Gastrocnemius medialis (tissue), 4 donors: ENCODE results near the gene CEP170B. TPM values are rescaled to one million over a fixed set of nuclear protein-coding genes. Genes with fewer than 3 reads are reported as not detected.

ENCODE experiments used
- ATAC-seq, 2 donors: fragments of 150-250 bp; one replicate each; pipeline ENCODE4 v1.9.1; 2016
- DNase-seq, 2 donors: peaks; one replicate each; pipeline ENCODE4 v3.0.0-alpha.2; 2019
- H3K27ac ChIP-seq, 4 donors: fragments of 200-600 bp; sonication (generic); 1 replicate in 1 of 4; 2 replicates in 3 of 4; pipeline ENCODE4 v1.5.1; 2016 to 2018; ENCODE audit warnings: mild to moderate bottlenecking in 2 of 4, moderate library complexity in 1 of 4
- H3K27me3 ChIP-seq, 3 donors: fragments of 200-600 bp; sonication (generic) in 2 of 3; 1 replicate in 1 of 3; 2 replicates in 2 of 3; pipeline versions ENCODE4 v1.5.1 to v1.6.0; 2016 to 2019; ENCODE audit warnings: mild to moderate bottlenecking in 1 of 3, moderate library complexity in 1 of 3
- H3K36me3 ChIP-seq, 2 donors: fragments of 200-600 bp; sonication (generic) in 1 of 2; one replicate each; pipeline ENCODE4 v1.5.1; 2017 to 2018
- H3K4me1 ChIP-seq, 2 donors: fragments of 200-600 bp; sonication (generic) in 1 of 2; one replicate each; pipeline ENCODE4 v1.5.1; 2016 to 2017; ENCODE audit warnings: mild to moderate bottlenecking in 2 of 2
- H3K4me3 ChIP-seq, 4 donors: fragments of 200-600 bp; sonication (generic) in 3 of 4; 1 replicate in 1 of 4; 2 replicates in 3 of 4; pipeline ENCODE4 v1.5.1; 2016 to 2019; ENCODE audit warnings: mild to moderate bottlenecking in 2 of 4
- H3K9me3 ChIP-seq, 3 donors: fragments of 200-600 bp; sonication (generic) in 2 of 3; 1 replicate in 1 of 3; 2 replicates in 2 of 3; pipeline ENCODE4 v1.5.1; 2016 to 2019
- CTCF ChIP-seq, 5 experiments: fragments of 450-650 bp in 3 of 5; fragments of 200-600 bp in 2 of 5; sonication (generic) in 2 of 5; IDR thresholded peaks in 4 of 5; conservative IDR thresholded peaks in 1 of 5; 1 replicate in 4 of 5; 2 replicates in 1 of 5; pipeline ENCODE4 v1.5.1; 2016 to 2019; ENCODE audit warnings: antibody characterized with exemption in 5 of 5, mild to moderate bottlenecking in 3 of 5, moderate library complexity in 3 of 5
- POLR2A ChIP-seq, 2 donors: fragments of 450-650 bp; IDR thresholded peaks; one replicate each; pipeline ENCODE4 v1.6.1; 2017; ENCODE audit warnings: antibody characterized with exemption in 2 of 2, mild to moderate bottlenecking in 2 of 2, moderate library complexity in 2 of 2
- in situ Hi-C, 4 donors: fragments of 200-750 bp; cut with MboI; loops; one replicate each; pipeline versions ENCODE4 v1.15.0 to v1.8.0; 2017; ENCODE audit warnings: low sequenced_read_pairs in 4 of 4
- intact Hi-C: fragments of 100-400 bp; cut with DNase I; formaldehyde crosslinking; loops from one replicate; pipeline ENCODE4 v1.15.1; 2023; ENCODE audit warnings: low total_unique reads
- total RNA-seq, 4 donors: library from RNA; depleted of rRNA; stranded (reverse); fragments of >200 nt; gene quantifications; one replicate each; pipeline versions ENCODE4 v1.1.0 to v1.2.3, GENCODE V29; 2016

Gene CEP170B
- total RNA-seq, 4 donors from 2014 or later: 4.5 to 13.0 (median 7.1) TPM

DNA sequence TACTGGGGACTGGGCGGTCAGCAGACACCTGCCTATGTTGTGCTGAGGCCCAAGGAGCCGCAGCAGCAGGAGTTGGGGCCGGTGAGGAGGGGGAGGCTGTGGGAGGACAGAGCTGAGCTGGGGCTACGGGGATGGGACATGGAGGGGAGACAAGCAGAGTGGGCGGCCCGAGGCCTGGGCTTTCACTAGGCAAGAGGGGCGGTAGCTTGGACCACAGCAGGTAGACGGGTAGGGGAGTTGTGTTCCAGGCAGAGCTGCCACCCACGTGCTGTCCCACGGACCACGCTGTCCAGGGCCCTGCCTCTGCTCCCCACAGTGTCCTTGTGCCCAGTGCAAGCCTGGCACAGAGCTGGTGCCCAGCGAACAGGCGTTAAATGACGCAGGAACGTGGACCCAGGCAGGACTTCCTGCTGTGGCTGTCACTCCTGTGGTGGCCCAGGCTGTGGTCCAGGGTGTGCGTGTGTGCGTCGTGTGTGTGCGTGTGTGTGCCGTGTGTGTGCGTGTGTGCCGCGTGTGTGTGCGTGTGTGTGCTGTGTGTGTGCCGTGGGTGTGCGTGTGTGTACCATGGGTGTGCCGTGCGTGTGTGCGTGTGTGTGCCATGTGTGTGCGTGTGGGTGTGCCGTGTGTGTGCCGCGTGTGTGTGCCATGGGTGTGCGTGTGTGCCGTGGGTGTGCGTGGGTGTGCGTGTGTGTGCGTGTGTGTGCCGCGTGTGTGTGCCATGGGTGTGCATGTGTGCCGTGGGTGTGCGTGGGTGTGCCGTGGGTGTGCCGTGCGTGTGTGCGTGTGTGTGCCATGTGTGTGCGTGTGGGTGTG is 6.8 kb downstream of the CEP170B start:
- ATAC-seq (no peak), DNase-seq (no peak)
- Histone ChIP-seq H3K27ac (no peak overlapping the region), H3K4me3 (no peak overlapping the region), H3K36me3 (peaks cover 0 to 3% of the 10 kb centered on the region in 2 donors), H3K4me1 (peaks cover 0 to 8% of the 10 kb centered on the region in 2 donors), H3K9me3 (no peaks in the 10 kb centered on the region), H3K27me3 (no peaks in the 10 kb centered on the region)
- in situ Hi-C loops (no loop called here), intact Hi-C loops (no loop called here)
- TF ChIP-seq POLR2A (IDR thresholded peaks at IDR 0.05): no peak
- no peak for TF ChIP-seq CTCF (IDR thresholded peaks at IDR 0.05 in 4 of 5, conservative IDR thresholded peaks at IDR 0.05 in 1 of 5)

GRCh38 chr14:104872469-104873341 is 7.6 kb downstream of the CEP170B start:
- peaks cover 0 to 7% of the 10 kb centered on the region in 2 donors for H3K4me1 ChIP-seq
- no peaks in the 10 kb centered on the region for H3K9me3 ChIP-seq
- intact Hi-C loops (no loop called here), in situ Hi-C loops (no loop called here)
- no peaks in the 10 kb centered on the region for H3K27me3 ChIP-seq
- no peak overlapping the region for H3K27ac ChIP-seq
- ATAC-seq (peak in 1 of 2 donors; percentile 64), DNase-seq (peak in 1 of 2 donors; percentile 54)
- no peak overlapping the region for H3K4me3 ChIP-seq
- TF ChIP-seq POLR2A (IDR thresholded peaks at IDR 0.05): no peak
- peaks cover 0 to 3% of the 10 kb centered on the region in 2 donors for H3K36me3 ChIP-seq

GRCh38 chr14:104873380-104874055 is 8.4 kb downstream of the CEP170B start:
- H3K27ac ChIP-seq: no peak overlapping the region
- in situ Hi-C loops (no loop called here), intact Hi-C loops (no loop called here)
- no peaks in the 10 kb centered on the region for H3K27me3 ChIP-seq
- H3K4me3 ChIP-seq: no peak overlapping the region
- TF ChIP-seq CTCF (IDR thresholded peaks at IDR 0.05 in 4 of 5, conservative IDR thresholded peaks at IDR 0.05 in 1 of 5) (no peak), POLR2A (IDR thresholded peaks at IDR 0.05) (no peak)
- H3K36me3 ChIP-seq: peaks cover 0 to 3% of the 10 kb centered on the region in 2 donors
- no peak for ATAC-seq
- peaks cover 0 to 7% of the 10 kb centered on the region in 2 donors for H3K4me1 ChIP-seq
- no peaks in the 10 kb centered on the region for H3K9me3 ChIP-seq
- peak in 1 of 2 donors; percentile 9 for DNase-seq

DNA sequence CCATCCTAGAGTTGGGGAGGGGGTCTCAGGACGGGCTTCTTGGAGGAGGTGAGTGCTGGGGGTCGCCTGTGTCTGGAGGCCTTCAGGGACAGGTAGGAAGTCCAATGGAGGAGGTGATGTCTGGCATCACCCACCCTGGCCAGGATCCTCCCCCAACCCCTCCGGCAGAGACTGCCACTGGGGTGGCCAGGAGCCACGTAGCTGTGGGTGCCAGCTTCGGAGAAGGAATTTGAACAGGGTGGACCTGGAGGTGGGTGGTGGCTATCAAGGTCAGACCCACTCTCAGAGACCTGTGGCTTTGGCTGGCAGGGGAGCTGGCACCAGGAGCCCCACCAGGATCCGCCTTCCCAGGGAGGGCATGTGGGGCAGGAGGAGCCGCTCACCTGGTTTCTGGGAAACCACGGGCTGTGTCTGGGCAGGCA is 9.1 kb downstream of the CEP170B start:
- DNase-seq: peak in 1 of 2 donors; percentile 10
- intact Hi-C loops: no loop called here
- Histone ChIP-seq H3K9me3 (no peaks in the 10 kb centered on the region), H3K27ac (no peak overlapping the region), H3K27me3 (no peaks in the 10 kb centered on the region), H3K36me3 (no peaks in the 10 kb centered on the region), H3K4me3 (no peak overlapping the region), H3K4me1 (peaks cover 0 to 7% of the 10 kb centered on the region in 2 donors)
- TF ChIP-seq CTCF (IDR thresholded peaks at IDR 0.05 in 4 of 5, conservative IDR thresholded peaks at IDR 0.05 in 1 of 5) (no peak), POLR2A (IDR thresholded peaks at IDR 0.05) (no peak)
- no peak for ATAC-seq
- in situ Hi-C loops: no loop called here
